Loucy (cell line): Measurements from ENCODE around the gene TIE1.
A peak's percentile ranks its signal among the peaks of the same experiment; 100 is the strongest.

Experiments used
- H2AFZ ChIP-seq: fragments of 200-600 bp; sonication (generic); 2 replicates; pipeline ENCODE4 v1.6.0; 2016; ENCODE audit warnings: antibody characterized with exemption, mild to moderate bottlenecking, low read length, moderate library complexity
- H3F3A ChIP-seq: fragments of 200-600 bp; 2 replicates; pipeline ENCODE4 v1.6.0; 2016; ENCODE audit warnings: antibody characterized with exemption, low read depth, mild to moderate bottlenecking
- H3K27me3 ChIP-seq: fragments of 200-600 bp; sonication (generic); 2 replicates; pipeline ENCODE4 v1.6.1; 2014; ENCODE audit warnings: low read length, mild to moderate bottlenecking; ENCODE audit not compliant: insufficient read depth, poor library complexity, severe bottlenecking
- H3K36me3 ChIP-seq: fragments of 200-600 bp; sonication (generic); 2 replicates; pipeline ENCODE4 v1.6.1; 2016; ENCODE audit warnings: low read length; ENCODE audit not compliant: insufficient read depth
- H3K4me1 ChIP-seq: fragments of 200-600 bp; sonication (generic); 2 replicates; pipeline ENCODE4 v1.5.1; 2014; ENCODE audit warnings: low read length, mild to moderate bottlenecking; ENCODE audit not compliant: insufficient read depth, poor library complexity, severe bottlenecking
- H3K4me2 ChIP-seq: fragments of 200-600 bp; sonication (generic); 2 replicates; pipeline ENCODE4 v1.6.0; 2014; ENCODE audit warnings: antibody characterized with exemption, low read length, low read depth, mild to moderate bottlenecking; ENCODE audit not compliant: poor library complexity, severe bottlenecking
- H3K4me3 ChIP-seq: fragments of 200-600 bp; sonication (generic); 2 replicates; pipeline ENCODE4 v1.5.1; 2014; ENCODE audit warnings: low read length, mild to moderate bottlenecking, mixed read lengths; ENCODE audit not compliant: poor library complexity, severe bottlenecking
- H3K79me2 ChIP-seq: fragments of 200-600 bp; sonication (generic); 2 replicates; pipeline ENCODE4 v1.6.1; 2014; ENCODE audit warnings: low read length; ENCODE audit not compliant: insufficient read depth
- H3K9ac ChIP-seq: fragments of 200-600 bp; sonication (generic); 2 replicates; pipeline ENCODE4 v1.6.0; 2014; ENCODE audit warnings: mild to moderate bottlenecking, low read depth, low read length, moderate library complexity; ENCODE audit not compliant: poor library complexity, severe bottlenecking
- H3K9me2 ChIP-seq: fragments of 200-600 bp; sonication (generic); replicated peaks from 2 replicates; pipeline ENCODE4 v1.6.1; 2016; ENCODE audit warnings: low read depth, low read length, mixed read lengths
- H3K9me3 ChIP-seq: fragments of 200-600 bp; sonication (generic); 2 replicates; pipeline ENCODE4 v1.6.1; 2014; ENCODE audit warnings: mild to moderate bottlenecking, antibody characterized with exemption, low read length, low read depth; ENCODE audit not compliant: insufficient read depth
- H4K20me1 ChIP-seq: fragments of 200-600 bp; sonication (generic); 2 replicates; pipeline ENCODE4 v1.6.0; 2014; ENCODE audit warnings: antibody characterized with exemption, low read length, mild to moderate bottlenecking; ENCODE audit not compliant: insufficient read depth, poor library complexity, severe bottlenecking
- CTCF ChIP-seq: fragments of 200-600 bp; sonication (generic); conservative IDR thresholded peaks from 2 replicates; pipeline ENCODE4 v1.5.1; 2014; ENCODE audit warnings: mild to moderate bottlenecking, antibody characterized with exemption, low read length
- EZH2phosphoT487 ChIP-seq: fragments of 200-600 bp; IDR thresholded peaks from 2 replicates; pipeline ENCODE4 v1.6.1; 2018; ENCODE audit warnings: antibody characterized with exemption, mild to moderate bottlenecking, moderate library complexity, borderline replicate concordance

TIE1 gene

GRCh38 chr1:43274125-43274803, 26.5 kb upstream of the TIE1 start:
- Histone ChIP-seq H3K9me2 (no peaks in the 10 kb centered on the region), H3K9me3 (no peaks in the 10 kb centered on the region), H3K4me3 (peak overlapping the region; percentile 32), H3K4me2 (peak overlapping the region; percentile 59), H3F3A (no peaks in the 10 kb centered on the region), H3K79me2 (no peaks in the 10 kb centered on the region), H3K9ac (no peak overlapping the region), H3K27me3 (peaks cover 79% of the 10 kb centered on the region), H3K4me1 (peaks cover 8% of the 10 kb centered on the region), H2AFZ (peak overlapping the region; percentile 90), H3K36me3 (no peaks in the 10 kb centered on the region), H4K20me1 (no peaks in the 10 kb centered on the region)
- TF ChIP-seq CTCF (no peak), EZH2phosphoT487 (no peak)

- H3F3A ChIP-seq, result no peaks in the 10 kb centered on the region
- no peaks in the 10 kb centered on the region for H4K20me1 ChIP-seq
- H3K4me2 ChIP-seq, result peak overlapping the region; percentile 59
- no peaks in the 10 kb centered on the region for H3K79me2 ChIP-seq
- no peak overlapping the region for H3K9ac ChIP-seq
- no peaks in the 10 kb centered on the region for H3K36me3 ChIP-seq
- peaks cover 81% of the 10 kb centered on the region for H3K27me3 ChIP-seq
- H3K9me2 ChIP-seq, result no peaks in the 10 kb centered on the region
- H3K4me3 ChIP-seq, result peak overlapping the region; percentile 32
- H2AFZ ChIP-seq, result peak overlapping the region; percentile 90
- H3K9me3 ChIP-seq, result no peaks in the 10 kb centered on the region
- H3K4me1 ChIP-seq, result peaks cover 8% of the 10 kb centered on the region
- no peak for TF ChIP-seq CTCF
- TF ChIP-seq EZH2phosphoT487, result no peak
These were observed 26.0 kb upstream of the TIE1 start for GRCh38 chr1:43274804-43275180.

GRCh38 chr1:43275826-43276620, 24.8 kb upstream of the TIE1 start:
- peaks cover 75% of the 10 kb centered on the region for H3K27me3 ChIP-seq
- peaks cover 8% of the 10 kb centered on the region for H3K4me1 ChIP-seq
- H3K36me3 ChIP-seq, result no peaks in the 10 kb centered on the region
- no peak overlapping the region for H2AFZ ChIP-seq
- no peak overlapping the region for H3K4me2 ChIP-seq
- no peaks in the 10 kb centered on the region for H4K20me1 ChIP-seq
- H3K4me3 ChIP-seq, result no peak overlapping the region
- no peaks in the 10 kb centered on the region for H3K9me2 ChIP-seq
- H3F3A ChIP-seq, result no peaks in the 10 kb centered on the region
- no peaks in the 10 kb centered on the region for H3K9me3 ChIP-seq
- H3K79me2 ChIP-seq, result no peaks in the 10 kb centered on the region
- H3K9ac ChIP-seq, result no peak overlapping the region
- TF ChIP-seq CTCF (no peak), EZH2phosphoT487 (no peak)
